WTC11 (cell line): ENCODE results near the gene DUSP2. TPM values are rescaled to one million over a fixed set of nuclear protein-coding genes. Genes with fewer than 3 reads are reported as not detected.

Experiments used
- ATAC-seq: fragments of 200-7000 bp; cut with Tn5 transposase; 2 replicates; pipeline ENCODE4 v1.10.0; 2021; ENCODE audit warnings: mild to moderate bottlenecking, moderate library complexity
- CTCF ChIA-PET: fragments of 300-600 bp; sonication (Branson Sonifier 250); formaldehyde crosslinking; loops from one replicate; lab custom pipeline; 2021; ENCODE audit warnings: antibody characterized with exemption; lab: Charles Lee
- POLR2A ChIA-PET: fragments of 350-600 bp; sonication (Branson Sonifier 250); formaldehyde crosslinking; loops from one replicate; lab custom pipeline; 2021; ENCODE audit warnings: antibody characterized with exemption; lab: Charles Lee
- DNase-seq: peaks from one replicate; pipeline ENCODE4 v3.0.0; 2021; ENCODE audit warnings: low spot score
- H3K27ac Mint-ChIP-seq: 2 replicates; pipeline ENCODE4 v1.8.0; 2021; ENCODE audit warnings: mixed read lengths
- H3K27me3 Mint-ChIP-seq: 2 replicates; pipeline ENCODE4 v1.8.0; 2021; ENCODE audit warnings: low read depth, mild to moderate bottlenecking, moderate library complexity, mixed read lengths
- H3K36me3 Mint-ChIP-seq: 2 replicates; pipeline ENCODE4 v1.8.0; 2021; ENCODE audit warnings: mixed read lengths
- H3K4me1 Mint-ChIP-seq: 2 replicates; pipeline ENCODE4 v1.8.0; 2022; ENCODE audit warnings: mixed read lengths
- H3K4me3 Mint-ChIP-seq: 2 replicates; pipeline ENCODE4 v1.8.0; 2021; ENCODE audit warnings: mild to moderate bottlenecking, moderate library complexity, mixed read lengths
- H3K9me3 Mint-ChIP-seq: 2 replicates; pipeline ENCODE4 v1.8.0; 2021; ENCODE audit warnings: mixed read lengths
- FOXJ3 ChIP-seq: sonication (generic); formaldehyde crosslinking; IDR thresholded peaks from 2 replicates; pipeline ENCODE4 v1.9.0; 2021; ENCODE audit warnings: missing genetic modification reagents, mild to moderate bottlenecking, borderline replicate concordance
- JUN ChIP-seq: sonication (generic); formaldehyde crosslinking; IDR thresholded peaks from 2 replicates; pipeline ENCODE4 v1.8.0; 2023; ENCODE audit warnings: mild to moderate bottlenecking, missing genetic modification reagents
- SMAD3 ChIP-seq: sonication (generic); formaldehyde crosslinking; IDR thresholded peaks from 2 replicates; pipeline ENCODE4 v1.8.0; 2022; ENCODE audit warnings: missing genetic modification reagents, mild to moderate bottlenecking, borderline replicate concordance
- TCF7 ChIP-seq: sonication (generic); formaldehyde crosslinking; IDR thresholded peaks from 2 replicates; pipeline ENCODE4 v1.8.0; 2022; ENCODE audit warnings: mild to moderate bottlenecking, low read depth, missing genetic modification reagents, moderate library complexity
- TEAD1 ChIP-seq: sonication (generic); formaldehyde crosslinking; IDR thresholded peaks from 2 replicates; pipeline ENCODE4 v1.8.0; 2022; ENCODE audit warnings: mild to moderate bottlenecking, missing genetic modification reagents
- TEAD4 ChIP-seq: sonication (generic); formaldehyde crosslinking; IDR thresholded peaks from 2 replicates; pipeline ENCODE4 v1.8.0; 2022; ENCODE audit warnings: mild to moderate bottlenecking, missing genetic modification reagents
- ZNF263 ChIP-seq: sonication (generic); formaldehyde crosslinking; IDR thresholded peaks from 2 replicates; pipeline ENCODE4 v1.8.1; 2022; ENCODE audit warnings: low read depth, mild to moderate bottlenecking, moderate library complexity, missing genetic modification reagents
- ZNF317 ChIP-seq: sonication (generic); formaldehyde crosslinking; IDR thresholded peaks from 2 replicates; pipeline ENCODE4 v1.8.1; 2023; ENCODE audit warnings: low read depth, mild to moderate bottlenecking, moderate library complexity, missing genetic modification reagents, borderline replicate concordance
- ZNF671 ChIP-seq: fragments of 250-450 bp; sonication (Bioruptor Pico); IDR thresholded peaks from 2 replicates; pipeline ENCODE4 v1.8.0; 2021; ENCODE audit warnings: mild to moderate bottlenecking
- total RNA-seq: library from RNA; stranded (reverse); gene quantifications from 3 replicates; pipeline ENCODE4 v1.2.3, GENCODE V29; 2021
- TF ChIP-seq, protein P1 (sequence below): sonication (generic); formaldehyde crosslinking; IDR thresholded peaks from 2 replicates; pipeline ENCODE4 v1.8.1; 2022; ENCODE audit warnings: low read depth, missing genetic modification reagents, borderline replicate concordance
- TF ChIP-seq, protein P2 (sequence below): sonication (generic); formaldehyde crosslinking; IDR thresholded peaks from 2 replicates; pipeline ENCODE4 v1.8.0; 2022; ENCODE audit warnings: mild to moderate bottlenecking, missing genetic modification reagents
- TF ChIP-seq, protein P3 (sequence below): fragments of 250-450 bp; sonication (Bioruptor Pico); IDR thresholded peaks from 2 replicates; pipeline ENCODE4 v1.8.0; 2021; ENCODE audit warnings: mild to moderate bottlenecking
- TF ChIP-seq, protein P4 (sequence below): sonication (generic); formaldehyde crosslinking; IDR thresholded peaks from 2 replicates; pipeline ENCODE4 v1.8.0; 2022; ENCODE audit warnings: mild to moderate bottlenecking, missing genetic modification reagents
- TF ChIP-seq, protein P5 (sequence below): fragments of 200-600 bp; IDR thresholded peaks from 2 replicates; pipeline ENCODE4 v1.8.0; 2022; ENCODE audit warnings: antibody characterized with exemption
- TF ChIP-seq, protein P6 (sequence below): sonication (generic); formaldehyde crosslinking; IDR thresholded peaks from 2 replicates; pipeline ENCODE4 v1.8.1; 2023; ENCODE audit warnings: mild to moderate bottlenecking, missing genetic modification reagents
- TF ChIP-seq, protein P7 (sequence below): sonication (generic); formaldehyde crosslinking; conservative IDR thresholded peaks from 2 replicates; pipeline ENCODE4 v1.8.1; 2023; ENCODE audit warnings: mild to moderate bottlenecking, low read depth, missing genetic modification reagents, moderate library complexity
- TF ChIP-seq, protein P8 (sequence below): sonication (generic); formaldehyde crosslinking; IDR thresholded peaks from 2 replicates; pipeline ENCODE4 v1.8.1; 2022; ENCODE audit warnings: mild to moderate bottlenecking, missing genetic modification reagents, moderate library complexity, borderline replicate concordance
- TF ChIP-seq, protein P9 (sequence below): fragments of 250-450 bp; sonication (Bioruptor Pico); conservative IDR thresholded peaks from 2 replicates; pipeline ENCODE4 v1.9.0; 2021; ENCODE audit warnings: mild to moderate bottlenecking

DUSP2 gene
- total RNA-seq, 1 experiment from 2014 or later: 4.7 TPM

DNA sequence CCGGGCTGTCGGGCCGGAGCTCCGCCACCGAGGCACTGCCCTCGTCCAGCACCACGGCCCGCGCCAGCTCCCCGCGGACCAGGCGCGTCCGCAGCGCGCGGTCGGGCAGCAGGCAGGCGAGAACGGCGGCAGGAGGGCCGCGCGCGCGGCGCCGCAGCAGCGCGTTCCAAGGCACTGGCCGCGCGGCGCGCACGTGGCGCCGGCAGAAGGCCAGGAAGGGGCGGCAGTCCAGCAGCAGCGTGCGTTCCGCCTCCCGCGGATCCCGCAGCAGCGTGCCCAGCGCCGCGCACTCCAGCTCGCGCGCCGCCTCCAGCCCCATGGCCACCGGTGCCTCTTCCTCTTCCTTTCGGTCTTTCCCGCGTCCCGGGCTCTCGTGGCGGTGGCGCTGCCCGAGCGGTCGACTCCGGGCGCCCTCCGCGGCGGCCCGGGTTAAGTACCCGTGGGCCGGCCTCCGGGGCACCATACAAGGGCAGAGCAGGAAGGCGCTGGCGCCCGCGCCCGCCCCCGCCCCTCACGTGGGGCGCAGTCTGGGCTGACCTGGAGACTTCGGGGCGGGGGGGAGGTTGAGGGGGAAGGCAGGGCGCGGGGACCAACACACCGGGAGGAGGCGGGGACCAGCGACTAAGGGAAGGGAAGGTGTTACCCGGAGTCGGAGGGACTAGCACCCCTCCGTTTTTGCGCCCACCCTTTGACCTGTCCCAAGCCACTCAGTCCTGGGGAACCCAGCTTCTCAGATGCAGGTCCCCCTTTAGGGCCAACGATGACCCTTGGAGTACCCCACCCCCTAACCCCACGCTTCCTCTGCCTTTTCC is at the start of gene DUSP2 (continued):
- TF ChIP-seq, protein P1, sequence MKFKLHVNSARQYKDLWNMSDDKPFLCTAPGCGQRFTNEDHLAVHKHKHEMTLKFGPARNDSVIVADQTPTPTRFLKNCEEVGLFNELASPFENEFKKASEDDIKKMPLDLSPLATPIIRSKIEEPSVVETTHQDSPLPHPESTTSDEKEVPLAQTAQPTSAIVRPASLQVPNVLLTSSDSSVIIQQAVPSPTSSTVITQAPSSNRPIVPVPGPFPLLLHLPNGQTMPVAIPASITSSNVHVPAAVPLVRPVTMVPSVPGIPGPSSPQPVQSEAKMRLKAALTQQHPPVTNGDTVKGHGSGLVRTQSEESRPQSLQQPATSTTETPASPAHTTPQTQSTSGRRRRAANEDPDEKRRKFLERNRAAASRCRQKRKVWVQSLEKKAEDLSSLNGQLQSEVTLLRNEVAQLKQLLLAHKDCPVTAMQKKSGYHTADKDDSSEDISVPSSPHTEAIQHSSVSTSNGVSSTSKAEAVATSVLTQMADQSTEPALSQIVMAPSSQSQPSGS: no peak
- TF ChIP-seq, protein P2, sequence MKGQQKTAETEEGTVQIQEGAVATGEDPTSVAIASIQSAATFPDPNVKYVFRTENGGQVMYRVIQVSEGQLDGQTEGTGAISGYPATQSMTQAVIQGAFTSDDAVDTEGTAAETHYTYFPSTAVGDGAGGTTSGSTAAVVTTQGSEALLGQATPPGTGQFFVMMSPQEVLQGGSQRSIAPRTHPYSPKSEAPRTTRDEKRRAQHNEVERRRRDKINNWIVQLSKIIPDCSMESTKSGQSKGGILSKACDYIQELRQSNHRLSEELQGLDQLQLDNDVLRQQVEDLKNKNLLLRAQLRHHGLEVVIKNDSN (CRISPR knock-in tag): peak; percentile 74; the same call in 1 of the 2 replicates
- TF ChIP-seq, protein P3, sequence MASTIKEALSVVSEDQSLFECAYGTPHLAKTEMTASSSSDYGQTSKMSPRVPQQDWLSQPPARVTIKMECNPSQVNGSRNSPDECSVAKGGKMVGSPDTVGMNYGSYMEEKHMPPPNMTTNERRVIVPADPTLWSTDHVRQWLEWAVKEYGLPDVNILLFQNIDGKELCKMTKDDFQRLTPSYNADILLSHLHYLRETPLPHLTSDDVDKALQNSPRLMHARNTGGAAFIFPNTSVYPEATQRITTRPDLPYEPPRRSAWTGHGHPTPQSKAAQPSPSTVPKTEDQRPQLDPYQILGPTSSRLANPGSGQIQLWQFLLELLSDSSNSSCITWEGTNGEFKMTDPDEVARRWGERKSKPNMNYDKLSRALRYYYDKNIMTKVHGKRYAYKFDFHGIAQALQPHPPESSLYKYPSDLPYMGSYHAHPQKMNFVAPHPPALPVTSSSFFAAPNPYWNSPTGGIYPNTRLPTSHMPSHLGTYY (CRISPR knock-in tag): no peak
- TF ChIP-seq TEAD1 (CRISPR knock-in tag): peak; percentile 95
- TF ChIP-seq ZNF317 (CRISPR knock-in tag): no peak; the same call in 1 of the 2 replicates
- TF ChIP-seq, protein P4, sequence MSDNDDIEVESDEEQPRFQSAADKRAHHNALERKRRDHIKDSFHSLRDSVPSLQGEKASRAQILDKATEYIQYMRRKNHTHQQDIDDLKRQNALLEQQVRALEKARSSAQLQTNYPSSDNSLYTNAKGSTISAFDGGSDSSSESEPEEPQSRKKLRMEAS (CRISPR knock-in tag): peak; percentile 83; the same call in 1 of the 2 replicates
- TF ChIP-seq, protein P5, sequence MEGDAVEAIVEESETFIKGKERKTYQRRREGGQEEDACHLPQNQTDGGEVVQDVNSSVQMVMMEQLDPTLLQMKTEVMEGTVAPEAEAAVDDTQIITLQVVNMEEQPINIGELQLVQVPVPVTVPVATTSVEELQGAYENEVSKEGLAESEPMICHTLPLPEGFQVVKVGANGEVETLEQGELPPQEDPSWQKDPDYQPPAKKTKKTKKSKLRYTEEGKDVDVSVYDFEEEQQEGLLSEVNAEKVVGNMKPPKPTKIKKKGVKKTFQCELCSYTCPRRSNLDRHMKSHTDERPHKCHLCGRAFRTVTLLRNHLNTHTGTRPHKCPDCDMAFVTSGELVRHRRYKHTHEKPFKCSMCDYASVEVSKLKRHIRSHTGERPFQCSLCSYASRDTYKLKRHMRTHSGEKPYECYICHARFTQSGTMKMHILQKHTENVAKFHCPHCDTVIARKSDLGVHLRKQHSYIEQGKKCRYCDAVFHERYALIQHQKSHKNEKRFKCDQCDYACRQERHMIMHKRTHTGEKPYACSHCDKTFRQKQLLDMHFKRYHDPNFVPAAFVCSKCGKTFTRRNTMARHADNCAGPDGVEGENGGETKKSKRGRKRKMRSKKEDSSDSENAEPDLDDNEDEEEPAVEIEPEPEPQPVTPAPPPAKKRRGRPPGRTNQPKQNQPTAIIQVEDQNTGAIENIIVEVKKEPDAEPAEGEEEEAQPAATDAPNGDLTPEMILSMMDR: no peak
- TF ChIP-seq, protein P6, sequence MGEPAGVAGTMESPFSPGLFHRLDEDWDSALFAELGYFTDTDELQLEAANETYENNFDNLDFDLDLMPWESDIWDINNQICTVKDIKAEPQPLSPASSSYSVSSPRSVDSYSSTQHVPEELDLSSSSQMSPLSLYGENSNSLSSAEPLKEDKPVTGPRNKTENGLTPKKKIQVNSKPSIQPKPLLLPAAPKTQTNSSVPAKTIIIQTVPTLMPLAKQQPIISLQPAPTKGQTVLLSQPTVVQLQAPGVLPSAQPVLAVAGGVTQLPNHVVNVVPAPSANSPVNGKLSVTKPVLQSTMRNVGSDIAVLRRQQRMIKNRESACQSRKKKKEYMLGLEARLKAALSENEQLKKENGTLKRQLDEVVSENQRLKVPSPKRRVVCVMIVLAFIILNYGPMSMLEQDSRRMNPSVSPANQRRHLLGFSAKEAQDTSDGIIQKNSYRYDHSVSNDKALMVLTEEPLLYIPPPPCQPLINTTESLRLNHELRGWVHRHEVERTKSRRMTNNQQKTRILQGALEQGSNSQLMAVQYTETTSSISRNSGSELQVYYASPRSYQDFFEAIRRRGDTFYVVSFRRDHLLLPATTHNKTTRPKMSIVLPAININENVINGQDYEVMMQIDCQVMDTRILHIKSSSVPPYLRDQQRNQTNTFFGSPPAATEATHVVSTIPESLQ (CRISPR knock-in tag): no peak
- TF ChIP-seq, protein P7, sequence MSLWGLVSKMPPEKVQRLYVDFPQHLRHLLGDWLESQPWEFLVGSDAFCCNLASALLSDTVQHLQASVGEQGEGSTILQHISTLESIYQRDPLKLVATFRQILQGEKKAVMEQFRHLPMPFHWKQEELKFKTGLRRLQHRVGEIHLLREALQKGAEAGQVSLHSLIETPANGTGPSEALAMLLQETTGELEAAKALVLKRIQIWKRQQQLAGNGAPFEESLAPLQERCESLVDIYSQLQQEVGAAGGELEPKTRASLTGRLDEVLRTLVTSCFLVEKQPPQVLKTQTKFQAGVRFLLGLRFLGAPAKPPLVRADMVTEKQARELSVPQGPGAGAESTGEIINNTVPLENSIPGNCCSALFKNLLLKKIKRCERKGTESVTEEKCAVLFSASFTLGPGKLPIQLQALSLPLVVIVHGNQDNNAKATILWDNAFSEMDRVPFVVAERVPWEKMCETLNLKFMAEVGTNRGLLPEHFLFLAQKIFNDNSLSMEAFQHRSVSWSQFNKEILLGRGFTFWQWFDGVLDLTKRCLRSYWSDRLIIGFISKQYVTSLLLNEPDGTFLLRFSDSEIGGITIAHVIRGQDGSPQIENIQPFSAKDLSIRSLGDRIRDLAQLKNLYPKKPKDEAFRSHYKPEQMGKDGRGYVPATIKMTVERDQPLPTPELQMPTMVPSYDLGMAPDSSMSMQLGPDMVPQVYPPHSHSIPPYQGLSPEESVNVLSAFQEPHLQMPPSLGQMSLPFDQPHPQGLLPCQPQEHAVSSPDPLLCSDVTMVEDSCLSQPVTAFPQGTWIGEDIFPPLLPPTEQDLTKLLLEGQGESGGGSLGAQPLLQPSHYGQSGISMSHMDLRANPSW (CRISPR knock-in tag): 0 out of 2 replicates have a peak, but pooled peaks have one; percentile 87
- no peak for TF ChIP-seq ZNF671 (CRISPR knock-in tag)

DNA sequence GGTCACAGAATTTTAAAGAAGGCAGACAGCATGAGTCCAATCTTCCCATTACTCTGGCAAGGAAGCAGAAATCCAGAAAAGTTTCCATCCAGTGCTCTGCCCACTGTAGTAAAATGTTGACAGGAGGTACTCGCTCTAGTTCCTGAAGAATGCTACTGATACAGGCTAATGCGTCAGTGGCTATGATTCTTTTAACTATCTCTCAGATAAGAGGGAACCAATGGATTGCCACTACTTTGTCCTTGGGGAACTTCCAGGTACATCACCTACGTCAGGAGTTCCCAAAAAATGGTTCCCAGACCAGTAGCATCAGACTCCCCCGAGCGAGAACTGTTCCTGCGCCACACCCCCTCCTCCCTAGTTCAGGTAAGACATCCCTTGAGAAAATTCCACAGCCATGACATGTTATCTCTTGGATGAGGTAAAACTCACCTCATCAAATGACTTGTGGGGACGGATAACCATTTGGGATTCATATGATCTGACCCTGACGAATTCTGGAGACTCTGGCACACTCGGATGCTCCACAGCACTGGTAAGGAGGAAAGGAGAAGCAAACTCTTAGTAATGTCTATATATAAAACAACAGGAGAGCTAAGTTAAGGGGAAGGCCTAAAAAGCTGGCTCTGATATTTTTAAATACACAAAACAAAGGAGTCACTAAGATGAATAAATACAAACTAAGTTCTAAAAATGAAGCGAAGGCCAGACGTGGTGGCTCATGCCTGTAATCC is 46.9 kb upstream of the DUSP2 start:
- ChIA-PET CTCF (interaction anchor here (0.7 to 1.1 kb wide), 2 partner anchors 18 kb away, joined by 3 read pairs; no protein-coding TSS in a partner anchor), POLR2A (interaction anchor here (1.4 kb wide), 1 partner anchor 10 kb away, joined by 3 read pairs; no protein-coding TSS in a partner anchor)
- Mint-ChIP-seq H3K36me3 (peaks cover 55% of the 10 kb centered on the region), H3K27me3 (no peaks in the 10 kb centered on the region; the same call in 1 of the 2 replicates), H3K4me3 (no peak overlapping the region), H3K4me1 (no peaks in the 10 kb centered on the region), H3K27ac (no peak overlapping the region), H3K9me3 (no peaks in the 10 kb centered on the region)
- DNase-seq: no peak
- ATAC-seq: no peak
- TF ChIP-seq, protein P8, sequence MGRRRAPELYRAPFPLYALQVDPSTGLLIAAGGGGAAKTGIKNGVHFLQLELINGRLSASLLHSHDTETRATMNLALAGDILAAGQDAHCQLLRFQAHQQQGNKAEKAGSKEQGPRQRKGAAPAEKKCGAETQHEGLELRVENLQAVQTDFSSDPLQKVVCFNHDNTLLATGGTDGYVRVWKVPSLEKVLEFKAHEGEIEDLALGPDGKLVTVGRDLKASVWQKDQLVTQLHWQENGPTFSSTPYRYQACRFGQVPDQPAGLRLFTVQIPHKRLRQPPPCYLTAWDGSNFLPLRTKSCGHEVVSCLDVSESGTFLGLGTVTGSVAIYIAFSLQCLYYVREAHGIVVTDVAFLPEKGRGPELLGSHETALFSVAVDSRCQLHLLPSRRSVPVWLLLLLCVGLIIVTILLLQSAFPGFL (CRISPR knock-in tag): no peak
- TF ChIP-seq, protein P9, sequence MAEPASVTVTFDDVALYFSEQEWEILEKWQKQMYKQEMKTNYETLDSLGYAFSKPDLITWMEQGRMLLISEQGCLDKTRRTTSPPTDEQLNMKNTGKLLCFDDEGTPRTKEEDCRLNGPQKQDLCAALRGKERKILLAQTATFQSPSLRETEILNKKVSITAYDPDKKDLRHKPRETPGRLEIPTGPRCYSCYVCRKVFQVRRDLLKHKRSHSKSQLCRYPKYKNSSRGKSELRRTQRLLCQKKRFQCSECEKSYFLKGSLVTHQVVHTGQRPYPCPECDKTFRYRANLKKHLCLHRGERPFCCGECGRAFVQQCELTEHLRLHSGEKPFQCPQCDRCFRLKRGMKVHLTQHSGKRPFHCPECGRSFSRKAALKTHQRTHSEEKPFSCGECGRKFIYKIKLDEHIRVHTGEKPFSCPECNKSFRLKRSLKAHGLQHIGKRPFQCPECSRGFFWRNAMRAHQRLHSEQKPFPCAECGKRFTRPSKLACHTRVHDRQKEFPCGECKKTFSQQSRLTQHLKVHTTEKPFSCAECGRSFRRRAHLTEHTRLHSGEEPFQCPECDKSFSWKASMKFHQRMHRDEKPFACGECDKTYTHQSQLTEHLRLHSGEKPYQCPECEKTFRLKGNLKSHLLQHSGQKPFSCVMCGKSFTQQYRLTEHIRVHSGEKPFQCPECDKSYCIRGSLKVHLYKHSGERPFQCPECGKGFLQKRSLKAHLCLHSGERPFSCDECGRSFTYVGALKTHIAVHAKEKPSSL (CRISPR knock-in tag): no peak
- TF ChIP-seq TEAD4 (CRISPR knock-in tag) (no peak), JUN (CRISPR knock-in tag) (no peak), SMAD3 (CRISPR knock-in tag) (no peak), FOXJ3 (CRISPR knock-in tag) (no peak), ZNF263 (CRISPR knock-in tag) (no peak), TCF7 (CRISPR knock-in tag) (no peak)
